GM18868 (cell line): ENCODE data around the gene RAG2.
"Not testable (repeated sequence)": the region's sequence is repeated elsewhere in the genome, so short reads cannot be mapped to it uniquely, and the experiment has no call there.

ENCODE experiments used
- ATAC-seq: cut with Tn5 transposase; IDR thresholded peaks from one replicate; pipeline ENCODE4 v1.9.1; 2021; ENCODE audit warnings: mild to moderate bottlenecking, moderate library complexity; ENCODE audit not compliant: unreplicated experiment

Gene RAG2

GRCh38 chr11:36557390-36557789 lies 40.6 kb downstream of the RAG2 start:
- not testable (repeated sequence) for ATAC-seq

DNA sequence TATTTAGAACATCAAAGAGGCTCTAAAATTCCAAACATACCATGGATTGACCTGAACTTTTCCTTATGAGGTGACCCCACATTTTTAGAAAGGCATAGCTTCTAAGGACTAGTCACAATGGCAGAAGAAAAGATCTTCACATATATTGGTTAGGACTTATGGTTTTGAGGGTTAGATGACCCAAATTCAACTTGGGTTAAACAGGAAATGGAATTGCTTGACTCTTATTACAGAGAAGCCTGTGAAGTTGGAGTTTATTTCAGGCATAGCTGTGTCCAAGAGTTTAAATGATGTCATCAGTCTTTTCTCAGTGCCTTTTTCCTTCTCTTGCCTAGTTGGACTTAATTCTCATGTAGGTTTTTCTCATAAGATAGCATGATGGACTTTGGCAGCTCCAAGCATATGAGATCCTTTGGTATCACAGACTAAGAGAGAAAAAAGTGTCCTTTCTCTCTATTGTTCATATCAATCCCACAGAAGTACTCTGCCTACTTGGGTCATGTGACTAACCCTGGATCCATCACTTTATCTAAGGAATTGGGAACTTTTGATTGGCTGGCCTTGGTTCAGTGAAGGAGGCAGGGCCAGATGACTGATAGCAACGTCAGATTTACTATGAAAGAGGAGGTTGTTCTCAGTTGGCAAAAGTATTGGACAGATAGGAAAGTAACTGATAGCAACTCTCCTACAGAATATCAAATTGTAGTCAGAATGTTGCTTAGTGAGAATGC lies 47.5 kb downstream of the RAG2 start:
- no peak for ATAC-seq
